Thyroid gland (tissue), 4 donors: ENCODE measurements around the gene USP6NL.

Experiments used
- POLR2A ChIP-seq, 2 donors: fragments of 450-650 bp; IDR thresholded peaks; one replicate each; pipeline ENCODE4 v1.6.1; 2017; ENCODE audit warnings: antibody characterized with exemption in 2 of 2, mild to moderate bottlenecking in 2 of 2, moderate library complexity in 1 of 2
- TF ChIP-seq, protein P1 (sequence below), 6 experiments: fragments of 200-600 bp in 3 of 6; fragments of 450-650 bp in 3 of 6; sonication (generic) in 3 of 6; IDR thresholded peaks; one replicate each; pipeline ENCODE4 v1.5.1; 2016 to 2019; ENCODE audit warnings: antibody characterized with exemption in 6 of 6, mild to moderate bottlenecking in 2 of 6, inconsistent platforms in 1 of 6, moderate library complexity in 1 of 6

DNA sequence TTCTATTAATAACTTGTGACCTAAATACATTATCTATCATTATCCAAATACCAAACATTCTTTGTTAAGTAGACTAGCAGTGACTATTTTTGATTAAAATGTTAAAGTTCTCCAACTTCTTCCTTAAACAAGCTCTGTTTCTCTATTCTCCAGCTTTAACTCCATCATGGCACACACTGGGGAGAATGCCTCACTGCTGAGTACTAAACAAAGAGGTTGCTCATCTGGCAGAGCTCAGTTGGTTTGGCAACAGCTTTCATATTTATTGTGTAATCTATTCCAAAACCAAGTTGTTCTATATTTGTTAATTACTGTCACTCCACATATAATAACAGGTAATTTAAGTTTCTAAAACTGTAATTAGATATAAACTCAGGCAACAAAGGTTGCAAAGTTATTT lies 89.6 kb downstream of the USP6NL start:
- TF ChIP-seq, protein P1, sequence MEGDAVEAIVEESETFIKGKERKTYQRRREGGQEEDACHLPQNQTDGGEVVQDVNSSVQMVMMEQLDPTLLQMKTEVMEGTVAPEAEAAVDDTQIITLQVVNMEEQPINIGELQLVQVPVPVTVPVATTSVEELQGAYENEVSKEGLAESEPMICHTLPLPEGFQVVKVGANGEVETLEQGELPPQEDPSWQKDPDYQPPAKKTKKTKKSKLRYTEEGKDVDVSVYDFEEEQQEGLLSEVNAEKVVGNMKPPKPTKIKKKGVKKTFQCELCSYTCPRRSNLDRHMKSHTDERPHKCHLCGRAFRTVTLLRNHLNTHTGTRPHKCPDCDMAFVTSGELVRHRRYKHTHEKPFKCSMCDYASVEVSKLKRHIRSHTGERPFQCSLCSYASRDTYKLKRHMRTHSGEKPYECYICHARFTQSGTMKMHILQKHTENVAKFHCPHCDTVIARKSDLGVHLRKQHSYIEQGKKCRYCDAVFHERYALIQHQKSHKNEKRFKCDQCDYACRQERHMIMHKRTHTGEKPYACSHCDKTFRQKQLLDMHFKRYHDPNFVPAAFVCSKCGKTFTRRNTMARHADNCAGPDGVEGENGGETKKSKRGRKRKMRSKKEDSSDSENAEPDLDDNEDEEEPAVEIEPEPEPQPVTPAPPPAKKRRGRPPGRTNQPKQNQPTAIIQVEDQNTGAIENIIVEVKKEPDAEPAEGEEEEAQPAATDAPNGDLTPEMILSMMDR (IDR thresholded peaks at IDR 0.05) = no peak
- TF ChIP-seq POLR2A (IDR thresholded peaks at IDR 0.05) = no peak
